ENCODE results near the gene DCST2. TPM values are rescaled to one million over a fixed set of nuclear protein-coding genes. Genes with fewer than 3 reads are reported as not detected.

DCST2 gene
- polyA plus RNA-seq, 1 of the 3 experiments (the other 2 are of a cell fraction), result 0.76 TPM

DNA sequence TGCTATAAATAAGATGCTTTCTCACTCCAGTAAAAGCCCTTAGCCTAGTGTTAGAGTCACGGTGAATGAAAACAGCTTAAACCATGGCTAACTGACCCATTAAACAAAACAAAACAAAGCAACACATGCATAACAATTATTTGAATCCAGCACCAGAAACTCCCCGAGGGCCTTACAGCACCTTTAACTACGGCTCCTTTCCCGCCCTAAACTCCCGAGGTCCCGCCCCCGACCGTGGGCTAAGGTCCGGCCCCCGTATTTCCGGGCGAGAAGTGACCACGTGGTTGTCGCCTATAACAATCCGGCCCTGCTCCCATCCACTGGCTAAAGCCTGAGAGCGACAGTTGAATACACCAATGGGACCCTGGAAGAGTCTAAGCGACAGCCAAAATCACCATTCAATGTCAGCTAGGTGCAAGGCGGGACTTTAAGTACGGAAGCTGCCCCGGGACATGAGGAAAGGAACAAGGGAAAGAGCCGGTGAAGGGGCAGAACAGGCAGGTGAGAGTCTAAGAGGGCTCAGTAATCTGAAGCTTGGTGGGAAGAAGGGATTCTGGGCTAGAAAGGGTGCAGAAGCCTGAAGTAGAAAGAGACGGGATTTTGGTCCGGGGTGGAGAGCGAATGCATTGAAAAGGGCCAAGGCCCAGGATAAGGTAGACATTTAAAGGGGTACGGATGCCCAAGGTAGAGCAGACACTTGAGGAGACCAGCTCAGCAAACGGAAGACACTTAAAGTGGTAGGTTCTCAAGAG, 50.5 kb downstream of the DCST2 start, which contains the start of gene FLAD1 (continued):
- TF ChIP-seq, protein P1, sequence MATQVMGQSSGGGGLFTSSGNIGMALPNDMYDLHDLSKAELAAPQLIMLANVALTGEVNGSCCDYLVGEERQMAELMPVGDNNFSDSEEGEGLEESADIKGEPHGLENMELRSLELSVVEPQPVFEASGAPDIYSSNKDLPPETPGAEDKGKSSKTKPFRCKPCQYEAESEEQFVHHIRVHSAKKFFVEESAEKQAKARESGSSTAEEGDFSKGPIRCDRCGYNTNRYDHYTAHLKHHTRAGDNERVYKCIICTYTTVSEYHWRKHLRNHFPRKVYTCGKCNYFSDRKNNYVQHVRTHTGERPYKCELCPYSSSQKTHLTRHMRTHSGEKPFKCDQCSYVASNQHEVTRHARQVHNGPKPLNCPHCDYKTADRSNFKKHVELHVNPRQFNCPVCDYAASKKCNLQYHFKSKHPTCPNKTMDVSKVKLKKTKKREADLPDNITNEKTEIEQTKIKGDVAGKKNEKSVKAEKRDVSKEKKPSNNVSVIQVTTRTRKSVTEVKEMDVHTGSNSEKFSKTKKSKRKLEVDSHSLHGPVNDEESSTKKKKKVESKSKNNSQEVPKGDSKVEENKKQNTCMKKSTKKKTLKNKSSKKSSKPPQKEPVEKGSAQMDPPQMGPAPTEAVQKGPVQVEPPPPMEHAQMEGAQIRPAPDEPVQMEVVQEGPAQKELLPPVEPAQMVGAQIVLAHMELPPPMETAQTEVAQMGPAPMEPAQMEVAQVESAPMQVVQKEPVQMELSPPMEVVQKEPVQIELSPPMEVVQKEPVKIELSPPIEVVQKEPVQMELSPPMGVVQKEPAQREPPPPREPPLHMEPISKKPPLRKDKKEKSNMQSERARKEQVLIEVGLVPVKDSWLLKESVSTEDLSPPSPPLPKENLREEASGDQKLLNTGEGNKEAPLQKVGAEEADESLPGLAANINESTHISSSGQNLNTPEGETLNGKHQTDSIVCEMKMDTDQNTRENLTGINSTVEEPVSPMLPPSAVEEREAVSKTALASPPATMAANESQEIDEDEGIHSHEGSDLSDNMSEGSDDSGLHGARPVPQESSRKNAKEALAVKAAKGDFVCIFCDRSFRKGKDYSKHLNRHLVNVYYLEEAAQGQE (IDR thresholded peaks at IDR 0.05; ENCODE audit: low read depth, low read length), result peak; percentile 55; the same call in 1 of the 2 replicates
- TF ChIP-seq MEF2A (IDR thresholded peaks at IDR 0.05; ENCODE audit: borderline replicate concordance, low read depth) (no peak), CHD2 (IDR thresholded peaks at IDR 0.05; ENCODE audit: low read length, partially characterized antibody) (peak; percentile 97), SIN3A (IDR thresholded peaks at IDR 0.05; ENCODE audit: borderline replicate concordance, low read depth, low read length) (peak; percentile 90), GABPA (IDR thresholded peaks at IDR 0.05; ENCODE audit: low read depth) (peak; percentile 90), EP300 (IDR thresholded peaks at IDR 0.05; ENCODE audit: borderline replicate concordance in 1 of 2, low read depth in 1 of 2, low read length in 1 of 2) (no peak), TCF12 (IDR thresholded peaks at IDR 0.05) (no peak; the same call in 1 of the 2 replicates)
- TF ChIP-seq, protein P2, sequence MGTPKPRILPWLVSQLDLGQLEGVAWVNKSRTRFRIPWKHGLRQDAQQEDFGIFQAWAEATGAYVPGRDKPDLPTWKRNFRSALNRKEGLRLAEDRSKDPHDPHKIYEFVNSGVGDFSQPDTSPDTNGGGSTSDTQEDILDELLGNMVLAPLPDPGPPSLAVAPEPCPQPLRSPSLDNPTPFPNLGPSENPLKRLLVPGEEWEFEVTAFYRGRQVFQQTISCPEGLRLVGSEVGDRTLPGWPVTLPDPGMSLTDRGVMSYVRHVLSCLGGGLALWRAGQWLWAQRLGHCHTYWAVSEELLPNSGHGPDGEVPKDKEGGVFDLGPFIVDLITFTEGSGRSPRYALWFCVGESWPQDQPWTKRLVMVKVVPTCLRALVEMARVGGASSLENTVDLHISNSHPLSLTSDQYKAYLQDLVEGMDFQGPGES (IDR thresholded peaks at IDR 0.05; ENCODE audit: low read depth, low read length), result peak; percentile 98
- TF ChIP-seq, protein P3, sequence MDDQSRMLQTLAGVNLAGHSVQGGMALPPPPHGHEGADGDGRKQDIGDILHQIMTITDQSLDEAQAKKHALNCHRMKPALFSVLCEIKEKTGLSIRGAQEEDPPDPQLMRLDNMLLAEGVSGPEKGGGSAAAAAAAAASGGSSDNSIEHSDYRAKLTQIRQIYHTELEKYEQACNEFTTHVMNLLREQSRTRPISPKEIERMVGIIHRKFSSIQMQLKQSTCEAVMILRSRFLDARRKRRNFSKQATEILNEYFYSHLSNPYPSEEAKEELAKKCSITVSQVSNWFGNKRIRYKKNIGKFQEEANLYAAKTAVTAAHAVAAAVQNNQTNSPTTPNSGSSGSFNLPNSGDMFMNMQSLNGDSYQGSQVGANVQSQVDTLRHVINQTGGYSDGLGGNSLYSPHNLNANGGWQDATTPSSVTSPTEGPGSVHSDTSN (IDR thresholded peaks at IDR 0.05), result peak; percentile 100
- TF ChIP-seq, protein P4, sequence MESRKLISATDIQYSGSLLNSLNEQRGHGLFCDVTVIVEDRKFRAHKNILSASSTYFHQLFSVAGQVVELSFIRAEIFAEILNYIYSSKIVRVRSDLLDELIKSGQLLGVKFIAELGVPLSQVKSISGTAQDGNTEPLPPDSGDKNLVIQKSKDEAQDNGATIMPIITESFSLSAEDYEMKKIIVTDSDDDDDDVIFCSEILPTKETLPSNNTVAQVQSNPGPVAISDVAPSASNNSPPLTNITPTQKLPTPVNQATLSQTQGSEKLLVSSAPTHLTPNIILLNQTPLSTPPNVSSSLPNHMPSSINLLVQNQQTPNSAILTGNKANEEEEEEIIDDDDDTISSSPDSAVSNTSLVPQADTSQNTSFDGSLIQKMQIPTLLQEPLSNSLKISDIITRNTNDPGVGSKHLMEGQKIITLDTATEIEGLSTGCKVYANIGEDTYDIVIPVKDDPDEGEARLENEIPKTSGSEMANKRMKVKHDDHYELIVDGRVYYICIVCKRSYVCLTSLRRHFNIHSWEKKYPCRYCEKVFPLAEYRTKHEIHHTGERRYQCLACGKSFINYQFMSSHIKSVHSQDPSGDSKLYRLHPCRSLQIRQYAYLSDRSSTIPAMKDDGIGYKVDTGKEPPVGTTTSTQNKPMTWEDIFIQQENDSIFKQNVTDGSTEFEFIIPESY (IDR thresholded peaks at IDR 0.05; ENCODE audit: borderline replicate concordance, low read depth), result peak; percentile 86
